Nephron (organoid): ENCODE data around the gene MLEC.

ENCODE experiments used
- H3K27ac Mint-ChIP-seq, 3 experiments: 2 replicates each; pipeline ENCODE4 v1.8.0; 2020; ENCODE audit warnings: mixed read lengths in 3 of 3, mild to moderate bottlenecking in 2 of 3, moderate library complexity in 1 of 3
- H3K27me3 Mint-ChIP-seq: 2 replicates; pipeline ENCODE4 v1.8.0; 2021; ENCODE audit warnings: low read depth, mild to moderate bottlenecking, moderate library complexity, mixed read lengths
- H3K36me3 Mint-ChIP-seq: 2 replicates; pipeline ENCODE4 v1.8.0; 2020; ENCODE audit warnings: low read depth, mixed read lengths
- H3K4me1 Mint-ChIP-seq: 2 replicates; pipeline ENCODE4 v1.8.0; 2020; ENCODE audit warnings: mixed read lengths
- H3K4me3 Mint-ChIP-seq, 3 experiments: 2 replicates each; pipeline ENCODE4 v1.8.0; 2020; ENCODE audit warnings: mild to moderate bottlenecking in 3 of 3, mixed read lengths in 3 of 3, moderate library complexity in 2 of 3
- H3K9me3 Mint-ChIP-seq: 2 replicates; pipeline ENCODE4 v1.8.0; 2020; ENCODE audit warnings: mixed read lengths
- CTCF ChIP-seq, 3 experiments: fragments of 200-600 bp; sonication (generic); IDR thresholded peaks; one replicate each; pipeline ENCODE4 v1.5.0; 2021; ENCODE audit warnings: antibody characterized with exemption in 3 of 3; ENCODE audit not compliant: unreplicated experiment in 3 of 3

The MLEC gene

GRCh38 chr12:120697344-120697743 is 10.4 kb downstream of the MLEC start:
- peaks cover 17% of the 10 kb centered on the region for H3K4me1 Mint-ChIP-seq
- no peaks in the 10 kb centered on the region for H3K27me3 Mint-ChIP-seq
- H3K36me3 Mint-ChIP-seq: peaks cover 85% of the 10 kb centered on the region
- no peak for TF ChIP-seq CTCF (IDR thresholded peaks at IDR 0.05; ENCODE audit: unreplicated experiment in 3 of 3)
- H3K9me3 Mint-ChIP-seq: no peaks in the 10 kb centered on the region
- H3K27ac Mint-ChIP-seq: peak overlapping the region in 2 of 3 experiments; percentile 66 to 88
- H3K4me3 Mint-ChIP-seq: no peak overlapping the region

- no peak overlapping the region for H3K4me3 Mint-ChIP-seq
- H3K4me1 Mint-ChIP-seq: peaks cover 4% of the 10 kb centered on the region
- peaks cover 81% of the 10 kb centered on the region for H3K36me3 Mint-ChIP-seq
- no peaks in the 10 kb centered on the region for H3K9me3 Mint-ChIP-seq
- no peaks in the 10 kb centered on the region for H3K27me3 Mint-ChIP-seq
- no peak for TF ChIP-seq CTCF (IDR thresholded peaks at IDR 0.05; ENCODE audit: unreplicated experiment in 3 of 3)
- no peak overlapping the region for H3K27ac Mint-ChIP-seq
Observed at GRCh38 chr12:120698665-120699064, 11.7 kb downstream of the MLEC start.

GRCh38 chr12:120699553-120699952 is 12.6 kb downstream of the MLEC start:
- no peak overlapping the region for H3K4me3 Mint-ChIP-seq
- H3K27ac Mint-ChIP-seq: no peak overlapping the region
- no peaks in the 10 kb centered on the region for H3K27me3 Mint-ChIP-seq
- peaks cover 74% of the 10 kb centered on the region for H3K36me3 Mint-ChIP-seq
- no peaks in the 10 kb centered on the region for H3K9me3 Mint-ChIP-seq
- no peaks in the 10 kb centered on the region for H3K4me1 Mint-ChIP-seq
- no peak for TF ChIP-seq CTCF (IDR thresholded peaks at IDR 0.05; ENCODE audit: unreplicated experiment in 3 of 3)

GRCh38 chr12:120700886-120701285 is 13.9 kb downstream of the MLEC start:
- Mint-ChIP-seq H3K9me3 (no peaks in the 10 kb centered on the region), H3K27me3 (no peaks in the 10 kb centered on the region)
- TF ChIP-seq CTCF (IDR thresholded peaks at IDR 0.05; ENCODE audit: unreplicated experiment in 3 of 3): no peak

GRCh38 chr12:120702637-120703036 is 15.7 kb downstream of the MLEC start:
- Mint-ChIP-seq H3K27me3 (no peaks in the 10 kb centered on the region), H3K9me3 (no peaks in the 10 kb centered on the region), H3K36me3 (peaks cover 52% of the 10 kb centered on the region), H3K4me1 (no peaks in the 10 kb centered on the region), H3K4me3 (no peak overlapping the region), H3K27ac (no peak overlapping the region)
- no peak for TF ChIP-seq CTCF (IDR thresholded peaks at IDR 0.05; ENCODE audit: unreplicated experiment in 3 of 3)

More at GRCh38 chr12:120700886-120701285, 13.9 kb downstream of the MLEC start:
- Mint-ChIP-seq H3K4me1 (no peaks in the 10 kb centered on the region), H3K27ac (no peak overlapping the region), H3K36me3 (peaks cover 66% of the 10 kb centered on the region), H3K4me3 (no peak overlapping the region)

- Mint-ChIP-seq H3K9me3 (no peaks in the 10 kb centered on the region), H3K4me1 (no peaks in the 10 kb centered on the region), H3K36me3 (peaks cover 46% of the 10 kb centered on the region), H3K27me3 (no peaks in the 10 kb centered on the region), H3K4me3 (no peak overlapping the region), H3K27ac (no peak overlapping the region)
- no peak for TF ChIP-seq CTCF (IDR thresholded peaks at IDR 0.05; ENCODE audit: unreplicated experiment in 3 of 3)
Observed at GRCh38 chr12:120703311-120703942, 16.5 kb downstream of the MLEC start.
